HG03460 (cell line): ENCODE data around the gene PAXIP1.
A peak's percentile ranks its signal among the peaks of the same experiment; 100 is the strongest.

Experiments used
- ATAC-seq: cut with Tn5 transposase; IDR thresholded peaks from one replicate; pipeline ENCODE4 v1.9.1; 2021; ENCODE audit not compliant: unreplicated experiment

Gene PAXIP1

GRCh38 chr7:154913638-154914307 is 89.2 kb downstream of the PAXIP1 start:
- peak; percentile 98 for ATAC-seq

- ATAC-seq = no peak
Measured at GRCh38 chr7:154912871-154913637, 89.9 kb downstream of the PAXIP1 start.

- no peak for ATAC-seq
Measured at GRCh38 chr7:154911862-154912455, 91.0 kb downstream of the PAXIP1 start.

- no peak for ATAC-seq
Measured at GRCh38 chr7:154911411-154911810, 91.5 kb downstream of the PAXIP1 start.

GRCh38 chr7:154910977-154911376 is 91.9 kb downstream of the PAXIP1 start:
- ATAC-seq = no peak

- no peak for ATAC-seq
Measured at GRCh38 chr7:154910125-154910524, 92.8 kb downstream of the PAXIP1 start.

- ATAC-seq = no peak
Measured at GRCh38 chr7:154909241-154910105, 93.5 kb downstream of the PAXIP1 start.

GRCh38 chr7:154907651-154908620 is 95.0 kb downstream of the PAXIP1 start:
- ATAC-seq = no peak

GRCh38 chr7:154906736-154907355 is 96.1 kb downstream of the PAXIP1 start:
- no peak for ATAC-seq

- ATAC-seq = no peak
Measured at GRCh38 chr7:154906201-154906600, 96.7 kb downstream of the PAXIP1 start.

GRCh38 chr7:154905615-154906014 is 97.3 kb downstream of the PAXIP1 start:
- ATAC-seq = no peak

- no peak for ATAC-seq
Measured at GRCh38 chr7:154905146-154905545, 97.8 kb downstream of the PAXIP1 start.

- ATAC-seq = no peak
Measured at GRCh38 chr7:154903083-154903731, 99.7 kb downstream of the PAXIP1 start.

GRCh38 chr7:154902600-154903082 is 100.3 kb downstream of the PAXIP1 start:
- ATAC-seq = no peak

- no peak for ATAC-seq
Measured at GRCh38 chr7:154899862-154900261, 103.1 kb downstream of the PAXIP1 start.

GRCh38 chr7:154898973-154899855 is 103.7 kb downstream of the PAXIP1 start:
- ATAC-seq = no peak

GRCh38 chr7:154896076-154896475 is 106.8 kb downstream of the PAXIP1 start:
- ATAC-seq = no peak
